HCT116 (cell line): ENCODE results near the gene OR10A2. TPM values are rescaled to one million over a fixed set of nuclear protein-coding genes. Genes with fewer than 3 reads are reported as not detected.

Experiments used
- ATAC-seq: fragments of 200-7000 bp; cut with Tn5 transposase; 2 replicates; pipeline ENCODE4 v1.9.1; 2020; ENCODE audit warnings: mild to moderate bottlenecking, moderate library complexity
- Bru-seq: library from RNA; stranded (reverse); fragments of 400-500 nt; gene quantifications from one replicate; lab custom pipeline; 2021; lab: Mats Ljungman, UMichigan
- BruChase-seq, 2 experiments: library from RNA; stranded (reverse); fragments of 400-500 nt; gene quantifications; one replicate each; lab custom pipeline; 2021; lab: Mats Ljungman, UMichigan
- BruUV-seq: library from RNA; stranded (reverse); fragments of 400-500 nt; replicated peaks from 2 replicates; lab custom pipeline; 2021; lab: Mats Ljungman, UMichigan
- CTCF ChIA-PET: fragments of 300-600 bp; sonication (Branson Sonifier 250); formaldehyde crosslinking; loops from one replicate; lab custom pipeline; 2021; ENCODE audit warnings: antibody characterized with exemption; lab: Charles Lee
- POLR2A ChIA-PET: fragments of 300-600, 350-600 bp; sonication (Branson Sonifier 250); formaldehyde crosslinking; loops from one replicate; lab custom pipeline; 2021; ENCODE audit warnings: antibody characterized with exemption; lab: Charles Lee
- RAD21 ChIA-PET, 2 experiments: fragments of 300-600 bp; sonication (Branson Sonifier 250); formaldehyde crosslinking; loops; one replicate each; lab custom pipeline; 2023; ENCODE audit warnings: low total read pairs in 2 of 2; ENCODE audit not compliant: uncharacterized antibody in 2 of 2, unreplicated experiment in 2 of 2, low non-redundant PET in 1 of 2; lab: Charles Lee
- DNase-seq: peaks from one replicate; pipeline ENCODE4 v3.0.0-alpha.2; 2010; ENCODE audit warnings: low read depth, low spot score
- H2AFZ ChIP-seq: fragments of 200-600 bp; shearing (Covaris generic), sonication (generic); 2 replicates; pipeline ENCODE4 v1.6.1; 2017; ENCODE audit warnings: low read depth, mixed run types, mixed read lengths, antibody characterized with exemption, low read length; ENCODE audit not compliant: poor library complexity, severe bottlenecking
- H3K27ac ChIP-seq: 2 replicates; pipeline ENCODE4 v1.5.1; 2012; ENCODE audit warnings: low read depth, low read length
- H3K27me3 ChIP-seq: fragments of 200-600 bp; sonication (generic); 2 replicates; pipeline ENCODE4 v1.6.1; 2016; ENCODE audit warnings: mixed run types, low read length, mixed read lengths; ENCODE audit not compliant: insufficient read depth
- H3K36me3 ChIP-seq, 2 experiments: fragments of 200-500 bp in 1 of 2; fragments of 200-600 bp in 1 of 2; sonication (Bioruptor generic) in 1 of 2; sonication (generic) in 1 of 2; 2 replicates each; pipeline versions ENCODE4 v1.5.1 to v1.6.1; 2014 to 2016; ENCODE audit warnings: low read length in 2 of 2, inconsistent platforms in 1 of 2, mixed read lengths in 1 of 2, mixed run types in 1 of 2; ENCODE audit not compliant: insufficient read depth in 2 of 2, control insufficient read depth in 1 of 2
- H3K4me1 ChIP-seq, 2 experiments: fragments of 200-600 bp in 1 of 2; sonication (generic) in 1 of 2; 2 replicates each; pipeline versions ENCODE4 v1.5.1 to v1.6.1; 2012 to 2017; ENCODE audit warnings: low read length in 2 of 2, inconsistent platforms in 1 of 2, mild to moderate bottlenecking in 1 of 2, mixed read lengths in 1 of 2, mixed run types in 1 of 2, moderate library complexity in 1 of 2; ENCODE audit not compliant: insufficient read depth in 2 of 2, control insufficient read depth in 1 of 2
- H3K4me2 ChIP-seq: fragments of 200-600 bp; sonication (generic); 2 replicates; pipeline ENCODE4 v1.6.1; 2017; ENCODE audit warnings: mixed run types, low read length, mixed read lengths
- H3K4me3 ChIP-seq, 2 experiments: fragments of 200-600 bp in 1 of 2; sonication (generic) in 1 of 2; replicated peaks in 1 of 2; 2 replicates each; pipeline ENCODE4 v1.5.1; 2011 to 2016; ENCODE audit warnings: low read length in 2 of 2, control low read depth in 1 of 2, low read depth in 1 of 2, mild to moderate bottlenecking in 1 of 2, mixed read lengths in 1 of 2, mixed run types in 1 of 2
- H3K79me2 ChIP-seq: fragments of 200-600 bp; sonication (generic); 2 replicates; pipeline ENCODE4 v1.6.1; 2017; ENCODE audit warnings: mild to moderate bottlenecking, mixed run types, low read length, moderate library complexity, mixed read lengths; ENCODE audit not compliant: insufficient read depth
- H3K9ac ChIP-seq: fragments of 200-600 bp; sonication (generic); 2 replicates; pipeline ENCODE4 v1.6.1; 2016; ENCODE audit warnings: low read length, mixed read lengths
- H3K9me2 ChIP-seq: fragments of 200-600 bp; sonication (generic), shearing (Covaris generic); 2 replicates; pipeline ENCODE4 v1.6.1; 2017; ENCODE audit warnings: mixed run types, mild to moderate bottlenecking, moderate library complexity; ENCODE audit not compliant: insufficient read depth
- H3K9me3 ChIP-seq, 2 experiments: fragments of 200-500 bp in 1 of 2; fragments of 200-600 bp in 1 of 2; sonication (Bioruptor generic) in 1 of 2; sonication (generic) in 1 of 2; 2 replicates each; pipeline ENCODE4 v1.6.1; 2014 to 2017; ENCODE audit warnings: low read length in 2 of 2, mixed read lengths in 2 of 2, inconsistent platforms in 1 of 2, low read depth in 1 of 2, mild to moderate bottlenecking in 1 of 2, mixed run types in 1 of 2, moderate library complexity in 1 of 2; ENCODE audit not compliant: control insufficient read depth in 1 of 2, insufficient read depth in 1 of 2
- H4K20me1 ChIP-seq: fragments of 200-600 bp; sonication (generic), shearing (Covaris generic); 2 replicates; pipeline ENCODE4 v1.6.1; 2017; ENCODE audit warnings: mixed run types, mild to moderate bottlenecking, moderate library complexity; ENCODE audit not compliant: insufficient read depth
- EZH2 ChIP-seq: fragments of 200-600 bp; sonication (generic); IDR thresholded peaks from 2 replicates; pipeline ENCODE4 v1.6.1; 2017; ENCODE audit warnings: antibody characterized with exemption, mixed run types
- JUND ChIP-seq: IDR thresholded peaks from 2 replicates; pipeline ENCODE4 v1.6.1; 2012
- POLR2A ChIP-seq: IDR thresholded peaks from 2 replicates; pipeline ENCODE4 v1.7.0; 2011; ENCODE audit warnings: borderline replicate concordance; ENCODE audit not compliant: insufficient read depth, insufficient read length; ENCODE audit errors: extremely low read depth
- POLR2AphosphoS5 ChIP-seq: IDR thresholded peaks from 2 replicates; pipeline ENCODE4 v1.6.1; 2011; ENCODE audit warnings: mild to moderate bottlenecking, low read depth, low read length, moderate library complexity
- REST ChIP-seq: IDR thresholded peaks from 2 replicates; pipeline ENCODE4 v1.6.1; 2012; ENCODE audit warnings: low read depth
- YY1 ChIP-seq: IDR thresholded peaks from 2 replicates; pipeline ENCODE4 v1.6.1; 2011; ENCODE audit warnings: low read length, low read depth, moderate library complexity, mild to moderate bottlenecking; ENCODE audit not compliant: insufficient replicate concordance; ENCODE audit errors: extremely low read depth
- ZFX ChIP-seq: fragments of 450-650 bp; IDR thresholded peaks from 2 replicates; pipeline ENCODE4 v1.6.1; 2017
- ZNF274 ChIP-seq: fragments of 200-500 bp; sonication (Bioruptor generic); IDR thresholded peaks from 2 replicates; pipeline ENCODE4 v1.6.1; 2014; ENCODE audit warnings: mild to moderate bottlenecking, low read depth, low read length, inconsistent platforms
- intact Hi-C: fragments of 100-400 bp; cut with micrococcal nuclease; formaldehyde crosslinking; loops from 2 replicates; pipeline ENCODE4 v1.10.0; 2022
- long read RNA-seq: library from polyadenylated mRNA; unstranded; transcript quantifications from one replicate; pipeline ENCODE4 v2.0.0, GENCODE V29; 2021; ENCODE audit not compliant: unreplicated experiment
- polyA plus RNA-seq: library from polyadenylated mRNA; unstranded; fragments of >200 nt; gene quantifications from 2 replicates; pipeline ENCODE4 v1.2.1, GENCODE V29; 2012; ENCODE audit warnings: missing spikeins
- total RNA-seq: library from RNA; stranded (reverse); gene quantifications from one replicate; pipeline ENCODE4 v1.2.1, GENCODE V29; 2021; ENCODE audit not compliant: unreplicated experiment
- TF ChIP-seq, protein P1 (sequence below): IDR thresholded peaks from 2 replicates; pipeline ENCODE4 v1.6.1; 2012
- TF ChIP-seq, protein P2 (sequence below), 3 experiments: fragments of 200-600 bp in 1 of 3; sonication (generic) in 1 of 3; IDR thresholded peaks in 2 of 3; conservative IDR thresholded peaks in 1 of 3; 2 replicates each; pipeline ENCODE4 v1.5.1; 2012 to 2017; ENCODE audit warnings: low read depth in 2 of 3, low read length in 2 of 3, antibody characterized with exemption in 1 of 3, borderline replicate concordance in 1 of 3, control low read depth in 1 of 3, mild to moderate bottlenecking in 1 of 3, mixed read lengths in 1 of 3, mixed run types in 1 of 3, moderate library complexity in 1 of 3; ENCODE audit not compliant: insufficient read depth in 1 of 3
- TF ChIP-seq, protein P3 (sequence below): IDR thresholded peaks from 2 replicates; pipeline ENCODE4 v1.6.1; 2012

The OR10A2 gene, protein sequence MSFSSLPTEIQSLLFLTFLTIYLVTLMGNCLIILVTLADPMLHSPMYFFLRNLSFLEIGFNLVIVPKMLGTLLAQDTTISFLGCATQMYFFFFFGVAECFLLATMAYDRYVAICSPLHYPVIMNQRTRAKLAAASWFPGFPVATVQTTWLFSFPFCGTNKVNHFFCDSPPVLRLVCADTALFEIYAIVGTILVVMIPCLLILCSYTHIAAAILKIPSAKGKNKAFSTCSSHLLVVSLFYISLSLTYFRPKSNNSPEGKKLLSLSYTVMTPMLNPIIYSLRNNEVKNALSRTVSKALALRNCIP
- not detected for total RNA-seq
- 0.13 TPM in 1 of 2 replicates, not detected in the other for polyA plus RNA-seq
- Bru-seq, nascent RNA, result not detected
- not detected for BruChase-seq, experiment 1, labeled RNA remaining after a 6-hour chase
- BruChase-seq, experiment 2, labeled RNA remaining after a 2-hour chase, result not detected
- long read RNA-seq, result 0 reads

DNA sequence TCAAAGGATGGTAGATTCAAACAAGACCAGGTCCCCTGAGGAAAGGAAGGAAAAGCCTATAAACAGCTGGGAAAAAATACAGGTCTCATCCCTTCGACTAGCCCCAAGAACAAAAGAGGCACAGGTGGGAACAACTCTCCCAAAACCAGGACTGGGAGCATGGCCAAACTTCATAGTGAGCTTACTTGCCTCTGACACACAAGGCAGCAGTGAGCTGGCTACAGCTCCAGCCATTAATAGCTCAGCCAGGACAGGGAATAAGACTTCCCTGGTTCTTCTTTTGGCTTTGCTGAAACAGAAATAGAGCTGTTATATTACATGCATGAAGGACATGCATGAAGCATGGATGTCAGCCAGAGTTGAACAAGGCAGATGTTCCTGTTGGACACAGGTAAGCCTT is at the start of gene OR10A2:
TSS of gene OR10A2 (plus strand) at position 97 of the 400 bp plus-strand sequence. CDS start 6,698 bp downstream, outside the sequence.
- RAD21 ChIA-PET, result no interaction called here

GRCh38 chr11:6813656-6814055 is 49.2 kb upstream of the OR10A2 start:
- POLR2A ChIA-PET, result no interaction called here
- no TSS peak for BruUV-seq
- no peak for DNase-seq
- RAD21 ChIA-PET, result no interaction called here
- no peaks in the 10 kb centered on the region for H3K4me1 ChIP-seq
- H3K27ac ChIP-seq, result no peak overlapping the region
- ATAC-seq, result no peak
- no peak overlapping the region for H3K9ac ChIP-seq
- peaks cover 3% of the 10 kb centered on the region for H3K27me3 ChIP-seq
- H3K36me3 ChIP-seq, result no peaks in the 10 kb centered on the region
- no peak overlapping the region for H3K4me3 ChIP-seq
- no peaks in the 10 kb centered on the region for H4K20me1 ChIP-seq
- no peaks in the 10 kb centered on the region for H3K79me2 ChIP-seq
- H3K9me3 ChIP-seq, result no peaks in the 10 kb centered on the region
- intact Hi-C loops, result loop anchor here (10.0 kb wide), 1 partner anchor 461 kb away; no protein-coding TSS in a partner anchor
- CTCF ChIA-PET, result no interaction called here
- no peaks in the 10 kb centered on the region for H3K9me2 ChIP-seq
- H3K4me2 ChIP-seq, result no peak overlapping the region
- H2AFZ ChIP-seq, result no peak overlapping the region
- TF ChIP-seq, protein P1, sequence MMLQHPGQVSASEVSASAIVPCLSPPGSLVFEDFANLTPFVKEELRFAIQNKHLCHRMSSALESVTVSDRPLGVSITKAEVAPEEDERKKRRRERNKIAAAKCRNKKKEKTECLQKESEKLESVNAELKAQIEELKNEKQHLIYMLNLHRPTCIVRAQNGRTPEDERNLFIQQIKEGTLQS, result no peak
- TF ChIP-seq ZFX (no peak), EZH2 (no peak), JUND (no peak), YY1 (no peak), POLR2AphosphoS5 (no peak), POLR2A (no peak), REST (no peak), ZNF274 (no peak)
- TF ChIP-seq, protein P2, sequence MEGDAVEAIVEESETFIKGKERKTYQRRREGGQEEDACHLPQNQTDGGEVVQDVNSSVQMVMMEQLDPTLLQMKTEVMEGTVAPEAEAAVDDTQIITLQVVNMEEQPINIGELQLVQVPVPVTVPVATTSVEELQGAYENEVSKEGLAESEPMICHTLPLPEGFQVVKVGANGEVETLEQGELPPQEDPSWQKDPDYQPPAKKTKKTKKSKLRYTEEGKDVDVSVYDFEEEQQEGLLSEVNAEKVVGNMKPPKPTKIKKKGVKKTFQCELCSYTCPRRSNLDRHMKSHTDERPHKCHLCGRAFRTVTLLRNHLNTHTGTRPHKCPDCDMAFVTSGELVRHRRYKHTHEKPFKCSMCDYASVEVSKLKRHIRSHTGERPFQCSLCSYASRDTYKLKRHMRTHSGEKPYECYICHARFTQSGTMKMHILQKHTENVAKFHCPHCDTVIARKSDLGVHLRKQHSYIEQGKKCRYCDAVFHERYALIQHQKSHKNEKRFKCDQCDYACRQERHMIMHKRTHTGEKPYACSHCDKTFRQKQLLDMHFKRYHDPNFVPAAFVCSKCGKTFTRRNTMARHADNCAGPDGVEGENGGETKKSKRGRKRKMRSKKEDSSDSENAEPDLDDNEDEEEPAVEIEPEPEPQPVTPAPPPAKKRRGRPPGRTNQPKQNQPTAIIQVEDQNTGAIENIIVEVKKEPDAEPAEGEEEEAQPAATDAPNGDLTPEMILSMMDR (IDR thresholded peaks at IDR 0.05 in 2 of 3, conservative IDR thresholded peaks at IDR 0.05 in 1 of 3; ENCODE audit: borderline replicate concordance in 1 of 3, insufficient read depth in 1 of 3, low read depth in 2 of 3, low read length in 2 of 3), result no peak

More for the DNA sequence above, at the start of gene OR10A2:
- Histone ChIP-seq H2AFZ (no peak within 1 kb of the TSS), H3K4me1 (no peaks in the 10 kb centered on the region), H3K79me2 (no peaks in the 10 kb centered on the region), H4K20me1 (no peaks in the 10 kb centered on the region), H3K9me3 (no peaks in the 10 kb centered on the region), H3K4me2 (no peak within 1 kb of the TSS), H3K27me3 (no peaks in the 10 kb centered on the region), H3K9ac (no peak within 1 kb of the TSS), H3K36me3 (no peaks in the 10 kb centered on the region), H3K4me3 (no peak within 1 kb of the TSS), H3K27ac (no peak within 1 kb of the TSS), H3K9me2 (no peaks in the 10 kb centered on the region)
- no TSS peak for BruUV-seq
- ATAC-seq (0 out of 2 replicates have a peak, but pooled peaks have one; percentile 30), DNase-seq (no peak)
- POLR2A ChIA-PET, result no interaction called here
- CTCF ChIA-PET, result no interaction called here
- TF ChIP-seq, protein P3, sequence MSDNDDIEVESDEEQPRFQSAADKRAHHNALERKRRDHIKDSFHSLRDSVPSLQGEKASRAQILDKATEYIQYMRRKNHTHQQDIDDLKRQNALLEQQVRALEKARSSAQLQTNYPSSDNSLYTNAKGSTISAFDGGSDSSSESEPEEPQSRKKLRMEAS, result no peak
- TF ChIP-seq POLR2AphosphoS5 (no peak), ZNF274 (no peak), POLR2A (no peak)
- intact Hi-C loops, result no loop called here
